ENCODE results near the gene MRAS. TPM values are rescaled to one million over a fixed set of nuclear protein-coding genes. Genes with fewer than 3 reads are reported as not detected.

Gene MRAS
- total RNA-seq, 1 donor from 2014 or later, result 41.6 TPM

DNA sequence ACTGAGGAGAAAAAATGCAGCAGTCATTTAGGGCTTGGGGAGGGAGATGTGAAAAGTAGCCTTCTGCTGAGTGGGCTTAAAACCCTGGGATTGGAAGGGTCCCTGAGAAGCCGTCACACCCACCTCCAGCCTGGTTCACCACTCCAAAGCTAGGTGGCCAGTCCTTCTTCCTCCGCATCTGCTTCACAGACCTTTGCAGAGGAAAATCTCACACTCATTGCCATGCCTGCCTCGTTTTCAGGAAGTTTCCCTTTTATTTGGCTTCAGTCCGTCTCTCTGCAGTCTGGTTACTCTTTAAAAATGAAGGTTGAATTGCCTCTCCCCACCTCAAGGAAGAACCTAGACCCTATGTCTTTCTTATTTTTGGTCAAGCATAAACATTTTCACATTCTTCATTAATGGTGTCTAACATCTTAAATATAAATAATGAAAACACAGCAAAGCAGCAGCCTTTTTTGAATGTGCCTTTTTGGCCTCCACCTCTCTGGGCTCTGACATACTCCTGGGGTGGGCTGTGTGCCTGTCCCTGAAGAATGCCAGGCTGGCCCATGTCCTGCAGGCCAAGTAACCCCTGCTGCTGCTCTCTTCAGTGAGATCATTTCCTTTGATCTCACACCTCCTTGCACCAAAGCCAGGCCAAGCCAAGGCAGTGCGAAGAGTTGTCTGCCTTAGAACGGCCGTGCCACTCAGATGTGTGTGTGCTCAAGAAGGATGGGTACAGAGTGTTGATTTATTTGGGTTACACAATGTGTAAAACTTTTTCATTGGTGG, 11.0 kb downstream of the MRAS start:
- Mint-ChIP-seq H3K9me3 (no peaks in the 10 kb centered on the region), H3K27ac (no peak overlapping the region), H3K27me3 (no peaks in the 10 kb centered on the region), H3K4me1 (ENCODE audit: unreplicated experiment) (peaks cover 40% of the 10 kb centered on the region), H3K4me3 (no peak overlapping the region), H3K36me3 (no peaks in the 10 kb centered on the region)
- DNase-seq (ENCODE audit: extremely low spot score, unreplicated experiment), result no peak
- TF ChIP-seq, protein P1, sequence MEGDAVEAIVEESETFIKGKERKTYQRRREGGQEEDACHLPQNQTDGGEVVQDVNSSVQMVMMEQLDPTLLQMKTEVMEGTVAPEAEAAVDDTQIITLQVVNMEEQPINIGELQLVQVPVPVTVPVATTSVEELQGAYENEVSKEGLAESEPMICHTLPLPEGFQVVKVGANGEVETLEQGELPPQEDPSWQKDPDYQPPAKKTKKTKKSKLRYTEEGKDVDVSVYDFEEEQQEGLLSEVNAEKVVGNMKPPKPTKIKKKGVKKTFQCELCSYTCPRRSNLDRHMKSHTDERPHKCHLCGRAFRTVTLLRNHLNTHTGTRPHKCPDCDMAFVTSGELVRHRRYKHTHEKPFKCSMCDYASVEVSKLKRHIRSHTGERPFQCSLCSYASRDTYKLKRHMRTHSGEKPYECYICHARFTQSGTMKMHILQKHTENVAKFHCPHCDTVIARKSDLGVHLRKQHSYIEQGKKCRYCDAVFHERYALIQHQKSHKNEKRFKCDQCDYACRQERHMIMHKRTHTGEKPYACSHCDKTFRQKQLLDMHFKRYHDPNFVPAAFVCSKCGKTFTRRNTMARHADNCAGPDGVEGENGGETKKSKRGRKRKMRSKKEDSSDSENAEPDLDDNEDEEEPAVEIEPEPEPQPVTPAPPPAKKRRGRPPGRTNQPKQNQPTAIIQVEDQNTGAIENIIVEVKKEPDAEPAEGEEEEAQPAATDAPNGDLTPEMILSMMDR (conservative IDR thresholded peaks at IDR 0.05), result no peak

DNA sequence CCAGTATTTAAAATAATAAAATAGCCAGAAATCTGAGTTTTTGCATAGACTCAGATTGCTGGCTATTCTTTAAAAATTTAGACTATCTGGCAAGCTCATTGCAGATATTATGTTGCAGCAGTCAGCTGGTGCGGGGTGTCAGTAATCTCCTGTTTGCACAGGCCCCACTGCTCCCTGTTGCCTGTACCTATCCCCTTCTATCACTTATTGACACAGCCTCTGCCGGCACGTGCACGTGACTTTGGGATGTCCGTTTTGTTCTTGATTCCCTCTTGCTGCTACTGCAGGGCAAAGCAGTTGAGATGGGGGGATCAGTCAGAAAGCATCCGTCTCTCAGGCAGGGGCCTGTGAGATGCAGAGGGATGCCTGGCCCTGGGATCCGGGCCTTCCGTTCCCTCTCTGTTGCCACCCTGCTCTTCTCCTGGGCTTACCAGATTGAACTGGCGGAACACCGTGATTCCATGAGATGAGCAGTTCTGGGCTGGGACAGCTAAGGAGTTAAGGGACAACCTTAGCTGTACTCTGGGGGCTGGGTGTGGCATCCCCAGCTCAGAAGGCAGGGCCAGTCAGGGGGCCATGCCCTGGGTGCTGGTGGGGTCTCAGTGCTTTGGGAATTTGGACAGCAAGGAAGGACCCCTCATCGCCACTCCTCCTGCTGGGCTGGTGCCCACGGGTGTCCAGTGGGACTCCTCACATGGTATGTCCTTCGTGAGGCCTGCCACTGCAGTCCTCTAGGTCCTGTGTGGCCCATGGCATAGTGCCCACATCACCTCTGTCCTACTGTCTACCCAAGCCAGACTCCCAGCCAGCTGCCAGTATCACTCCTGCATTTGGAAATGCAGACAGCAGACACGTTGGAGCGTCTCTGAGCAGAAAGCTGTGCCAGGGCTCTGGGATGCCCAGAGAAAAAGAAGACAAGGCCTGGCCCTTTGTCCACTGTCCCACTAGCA, 11.8 kb downstream of the MRAS start:
- Mint-ChIP-seq H3K4me1 (ENCODE audit: unreplicated experiment) (peaks cover 40% of the 10 kb centered on the region), H3K4me3 (no peak overlapping the region), H3K27me3 (no peaks in the 10 kb centered on the region), H3K36me3 (no peaks in the 10 kb centered on the region), H3K27ac (no peak overlapping the region), H3K9me3 (no peaks in the 10 kb centered on the region)
- TF ChIP-seq, protein P1 (conservative IDR thresholded peaks at IDR 0.05), result no peak
- DNase-seq (ENCODE audit: extremely low spot score, unreplicated experiment), result no peak

DNA sequence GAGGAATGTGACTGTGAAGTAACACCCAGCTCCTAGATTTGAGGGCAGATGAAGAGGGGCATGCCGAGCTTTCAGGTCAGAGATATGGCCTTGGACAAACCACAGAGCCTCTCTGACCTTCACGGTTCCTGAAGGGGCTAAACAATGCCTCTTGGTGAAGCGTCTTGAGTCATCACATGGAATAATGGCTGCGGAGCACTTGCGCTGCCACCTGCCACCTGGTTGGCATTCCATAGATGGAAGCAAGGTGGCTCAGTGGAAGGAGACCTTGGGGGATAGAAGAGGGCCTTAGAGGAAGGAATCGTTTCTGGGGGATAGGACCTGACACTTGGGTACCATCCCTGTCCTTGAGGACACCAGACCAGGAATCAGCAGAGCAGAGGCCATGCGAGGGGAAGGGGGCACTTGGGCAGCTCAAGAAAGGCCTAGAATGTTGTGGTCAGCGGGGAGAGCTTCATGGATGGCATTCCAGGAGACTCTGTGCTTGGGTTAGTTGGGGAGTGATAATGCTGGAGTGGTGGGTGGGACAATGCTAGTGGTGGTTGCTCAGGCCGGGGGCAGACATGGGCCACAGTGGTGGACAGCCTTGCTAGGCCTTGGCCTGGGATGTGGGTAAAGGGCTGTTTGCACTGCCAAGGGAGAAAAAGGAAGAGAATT, 12.6 kb downstream of the MRAS start:
- peak overlapping the region; percentile 75 for H3K27ac Mint-ChIP-seq
- H3K4me3 Mint-ChIP-seq, result peak overlapping the region; percentile 70
- peaks cover 40% of the 10 kb centered on the region for H3K4me1 Mint-ChIP-seq (ENCODE audit: unreplicated experiment)
- H3K36me3 Mint-ChIP-seq, result no peaks in the 10 kb centered on the region
- DNase-seq (ENCODE audit: extremely low spot score, unreplicated experiment), result no peak
- H3K27me3 Mint-ChIP-seq, result no peaks in the 10 kb centered on the region
- TF ChIP-seq, protein P1 (conservative IDR thresholded peaks at IDR 0.05), result no peak
- H3K9me3 Mint-ChIP-seq, result no peaks in the 10 kb centered on the region

DNA sequence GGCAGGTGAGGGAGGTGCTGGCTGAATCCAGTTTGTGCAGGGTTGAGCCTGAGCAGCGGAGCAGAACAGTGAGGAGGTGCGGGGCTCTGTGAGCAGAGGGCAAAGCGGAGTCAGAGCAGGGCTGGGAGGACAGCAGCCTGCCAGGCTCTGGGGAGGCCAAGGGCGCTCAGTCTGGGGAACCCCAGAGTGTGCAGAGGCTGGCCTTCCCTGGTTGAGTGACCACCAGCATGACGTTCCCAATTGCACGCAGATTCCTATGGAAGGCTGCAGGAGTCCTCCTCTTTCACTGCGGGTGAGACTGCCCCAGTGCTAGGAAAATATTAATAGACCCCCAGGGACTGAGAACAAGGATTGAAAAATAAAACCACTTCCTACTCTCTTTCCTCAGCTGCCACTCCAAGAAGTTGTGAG, 13.2 kb downstream of the MRAS start:
- TF ChIP-seq, protein P1 (conservative IDR thresholded peaks at IDR 0.05), result no peak
- Mint-ChIP-seq H3K4me1 (ENCODE audit: unreplicated experiment) (peaks cover 40% of the 10 kb centered on the region), H3K4me3 (peak overlapping the region; percentile 70), H3K27ac (peak overlapping the region; percentile 75), H3K36me3 (no peaks in the 10 kb centered on the region), H3K27me3 (no peaks in the 10 kb centered on the region), H3K9me3 (no peaks in the 10 kb centered on the region)
- no peak for DNase-seq (ENCODE audit: extremely low spot score, unreplicated experiment)

DNA sequence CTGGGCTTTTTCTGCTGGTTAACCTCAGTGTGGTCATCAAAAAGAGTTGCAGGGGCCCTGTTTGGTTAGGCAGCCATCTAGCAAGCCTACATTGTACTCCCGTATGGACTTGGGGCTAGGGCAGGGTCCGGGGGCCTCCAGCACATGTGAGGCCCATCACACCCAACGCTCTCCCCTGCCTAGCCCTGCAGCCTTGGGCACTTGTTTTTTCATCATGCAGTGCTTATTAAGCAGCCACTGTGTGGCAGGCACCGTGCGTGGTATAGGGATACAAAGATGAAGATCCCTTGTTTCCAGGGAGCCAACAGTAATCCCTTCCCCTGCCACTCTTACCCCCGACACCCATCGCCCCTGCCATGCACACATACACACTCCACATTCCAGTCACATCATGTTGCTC, 14.2 kb downstream of the MRAS start:
- Mint-ChIP-seq H3K27me3 (no peaks in the 10 kb centered on the region), H3K4me1 (ENCODE audit: unreplicated experiment) (peaks cover 34% of the 10 kb centered on the region), H3K9me3 (no peaks in the 10 kb centered on the region), H3K4me3 (peak overlapping the region; percentile 28), H3K36me3 (no peaks in the 10 kb centered on the region), H3K27ac (no peak overlapping the region)
- TF ChIP-seq, protein P1 (conservative IDR thresholded peaks at IDR 0.05), result no peak
- no peak for DNase-seq (ENCODE audit: extremely low spot score, unreplicated experiment)

Measured in type B pancreatic cell (in vitro differentiated cells).